Dermis microvascular lymphatic vessel endothelial cell (primary cell): ENCODE data around the gene ALDOC. TPM values are rescaled to one million over a fixed set of nuclear protein-coding genes. Genes with fewer than 3 reads are reported as not detected.
"Not testable (repeated sequence)": the region's sequence is repeated elsewhere in the genome, so short reads cannot be mapped to it uniquely, and the experiment has no call there.

Experiments
- DNase-seq, 2 donors: peaks; one replicate each; pipeline versions ENCODE4 v3.0.0 to v3.0.0-alpha.2; 2010; ENCODE audit warnings: low read depth in 2 of 2
- total RNA-seq: library from RNA; depleted of rRNA; stranded (reverse); fragments of >200 nt; gene quantifications from 2 replicates; pipeline ENCODE4 v1.2.1, GENCODE V29; 2014

The ALDOC gene
- total RNA-seq, 1 donor from 2014 or later, result 31.7 TPM

GRCh38 chr17:28582513-28582912 is 5.8 kb upstream of the ALDOC start:
- DNase-seq, result no peak

DNA sequence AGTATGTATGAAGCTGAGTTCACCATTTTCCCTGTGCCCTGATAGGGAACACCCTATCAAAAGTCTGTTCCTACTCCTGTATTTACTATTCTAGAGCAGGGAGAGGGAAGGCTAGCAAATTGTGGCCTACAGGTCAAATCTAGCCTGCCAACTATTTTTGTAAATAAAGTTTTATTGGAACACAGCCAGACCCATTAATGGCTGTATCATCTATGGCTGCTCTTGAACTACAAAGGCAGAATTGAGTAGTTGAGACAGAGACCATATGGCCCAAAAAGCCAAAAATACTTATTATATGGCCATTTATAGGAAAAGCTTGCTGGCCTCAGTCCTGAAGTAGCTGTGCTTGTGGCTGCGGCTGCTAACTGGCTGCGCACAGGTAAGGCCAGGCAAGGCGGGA is 4.3 kb upstream of the ALDOC start:
- no peak for DNase-seq

- DNase-seq, result no peak
Measured at GRCh38 chr17:28579526-28579925, 2.8 kb upstream of the ALDOC start.

GRCh38 chr17:28578246-28579195 is 1.8 kb upstream of the ALDOC start:
- no peak for DNase-seq

DNA sequence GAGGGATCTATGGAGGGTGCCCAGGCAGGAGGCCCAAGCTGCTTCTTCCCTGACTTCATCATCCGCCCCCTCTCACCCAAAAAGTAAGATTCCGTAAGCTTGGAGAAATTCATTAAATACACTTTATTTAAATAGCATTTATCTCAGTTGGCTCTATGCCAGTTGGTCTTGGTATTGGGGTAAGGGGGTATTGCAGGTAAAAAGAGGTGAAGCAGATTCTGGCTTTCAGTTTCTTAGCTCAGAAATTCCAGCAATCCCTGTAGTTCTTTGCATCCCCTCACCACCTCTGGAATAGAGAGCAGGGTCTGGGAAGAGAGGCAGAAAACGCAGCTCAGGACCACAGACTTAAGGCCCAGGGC is 750 bp upstream of the ALDOC start:
- DNase-seq, result no peak

- not testable (repeated sequence) for DNase-seq
Measured at GRCh38 chr17:28576016-28576415, 679 bp downstream of the ALDOC start.

- DNase-seq, result no peak
Measured at GRCh38 chr17:28575126-28575795, 1.4 kb downstream of the ALDOC start.

DNA sequence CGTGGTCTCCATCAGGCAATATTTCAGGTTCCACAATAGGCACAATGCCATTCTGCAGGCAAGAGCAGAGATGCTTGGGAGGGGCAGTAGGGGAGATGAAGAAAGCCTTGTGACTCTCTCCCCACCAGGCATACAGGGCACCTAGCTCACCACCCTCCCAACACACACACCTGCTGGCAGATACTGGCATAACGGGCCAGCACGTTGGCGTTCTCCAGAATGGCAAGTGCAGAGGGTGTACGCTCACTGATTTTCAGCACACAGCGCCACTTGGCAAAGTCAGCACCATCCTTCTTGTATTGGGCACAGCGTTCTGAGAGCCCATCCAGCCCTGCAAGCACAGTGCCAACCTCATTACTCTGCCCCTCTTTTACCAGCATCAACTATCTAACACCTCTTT is 2.2 kb downstream of the ALDOC start:
- DNase-seq, result no peak

DNA sequence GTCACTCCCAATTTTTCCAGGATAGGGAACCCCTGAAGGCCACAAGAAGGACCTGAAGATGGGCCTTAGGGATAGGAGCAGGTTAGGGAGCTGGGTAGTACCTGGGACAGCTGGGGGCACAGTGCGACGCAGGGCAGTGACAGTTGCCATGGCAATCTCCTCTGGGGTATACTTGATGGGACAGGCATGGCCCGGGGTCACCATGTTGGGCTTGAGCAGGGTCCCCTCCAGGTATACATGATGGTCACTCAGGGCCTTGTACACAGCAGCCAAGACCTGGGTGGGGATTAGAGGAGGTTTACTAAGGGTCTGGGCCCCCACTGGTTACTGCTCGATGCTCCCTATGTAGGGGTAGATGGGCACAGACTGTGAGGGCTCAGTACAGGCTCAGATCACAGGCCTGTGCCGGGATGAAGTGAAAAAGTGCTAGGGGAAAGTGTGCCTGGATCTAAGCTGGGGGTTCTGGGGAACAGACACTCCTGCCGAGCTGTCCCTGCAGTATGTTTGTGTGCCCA is 2.7 kb downstream of the ALDOC start:
- DNase-seq, result no peak

GRCh38 chr17:28573521-28573920 is 3.2 kb downstream of the ALDOC start:
- no peak for DNase-seq

GRCh38 chr17:28573040-28573380 is 3.7 kb downstream of the ALDOC start:
- no peak for DNase-seq

GRCh38 chr17:28572259-28573039 is 4.2 kb downstream of the ALDOC start:
- no peak for DNase-seq

DNA sequence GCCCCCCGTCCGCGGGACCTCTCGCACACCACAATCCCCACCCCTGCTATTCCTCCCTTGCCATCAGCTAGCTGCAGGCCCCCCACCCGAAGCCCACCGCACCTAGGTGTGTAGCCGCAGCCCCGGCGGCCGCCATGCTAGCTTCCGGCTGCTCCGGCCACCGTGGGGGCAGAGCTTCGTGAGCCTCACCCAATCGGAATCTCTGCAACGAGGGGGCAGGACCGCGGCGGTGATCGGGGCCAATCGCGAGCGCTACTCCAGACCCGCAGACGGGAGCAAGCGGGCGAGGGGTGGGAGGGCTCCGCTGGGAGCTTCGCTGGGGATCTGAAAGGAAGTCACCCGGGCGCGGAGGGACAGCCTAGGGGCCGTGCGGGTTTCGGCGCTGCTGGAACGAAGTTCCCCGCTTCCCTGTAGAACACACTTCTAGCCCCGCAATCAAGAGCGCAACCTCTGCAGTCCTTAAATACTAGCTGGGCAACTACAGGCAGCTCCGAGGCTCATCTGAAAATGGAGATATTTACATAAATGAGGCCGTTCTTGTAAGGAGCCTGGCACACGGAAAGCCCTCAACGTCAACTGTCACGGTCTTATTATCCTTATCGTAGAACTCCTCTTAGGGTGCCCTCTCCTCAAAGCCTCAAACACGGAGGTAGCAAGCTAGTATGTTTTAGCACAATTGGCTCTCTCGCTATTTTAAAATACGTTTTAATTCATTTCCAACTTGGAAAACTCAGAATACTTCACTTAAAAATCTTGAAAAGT is 5.2 kb downstream of the ALDOC start, which contains the start of gene PIGS:
Gene PIGS (minus strand): TSS at position 164 of the 762 bp plus-strand sequence. CDS start 28 bp downstream, at position 136.
- DNase-seq, result peak; percentile 81 to 93

- peak; percentile 11 to 45 for DNase-seq
Measured at GRCh38 chr17:28570716-28571360, 5.9 kb downstream of the ALDOC start.

- no peak for DNase-seq
Measured at GRCh38 chr17:28569446-28569845, 7.2 kb downstream of the ALDOC start.

DNA sequence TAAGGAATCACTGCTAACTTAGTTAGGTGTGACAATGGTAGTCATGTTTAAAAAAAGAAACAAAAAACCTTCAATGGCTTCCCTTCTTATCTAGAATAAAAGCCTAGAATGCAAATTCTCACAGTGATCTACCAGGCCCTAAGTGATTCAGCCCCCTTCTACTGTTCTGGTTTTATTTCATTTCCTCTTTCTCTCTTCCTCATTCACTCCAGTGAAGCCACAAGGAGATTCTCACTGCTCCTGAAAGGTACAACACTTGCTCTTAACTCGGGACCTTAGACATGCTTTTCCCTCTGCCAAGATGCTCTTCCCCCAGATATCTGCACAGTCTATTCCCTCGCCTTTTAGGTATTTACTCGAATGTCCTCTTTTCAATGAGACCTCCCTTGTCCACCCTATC is 9.1 kb downstream of the ALDOC start:
- no peak for DNase-seq

GRCh38 chr17:28563475-28563874 is 13.2 kb downstream of the ALDOC start:
- DNase-seq, result peak; percentile 15 to 22

GRCh38 chr17:28555022-28555421 is 21.7 kb downstream of the ALDOC start:
- no peak for DNase-seq

- no peak for DNase-seq
Measured at GRCh38 chr17:28554565-28554964, 22.1 kb downstream of the ALDOC start.

DNA sequence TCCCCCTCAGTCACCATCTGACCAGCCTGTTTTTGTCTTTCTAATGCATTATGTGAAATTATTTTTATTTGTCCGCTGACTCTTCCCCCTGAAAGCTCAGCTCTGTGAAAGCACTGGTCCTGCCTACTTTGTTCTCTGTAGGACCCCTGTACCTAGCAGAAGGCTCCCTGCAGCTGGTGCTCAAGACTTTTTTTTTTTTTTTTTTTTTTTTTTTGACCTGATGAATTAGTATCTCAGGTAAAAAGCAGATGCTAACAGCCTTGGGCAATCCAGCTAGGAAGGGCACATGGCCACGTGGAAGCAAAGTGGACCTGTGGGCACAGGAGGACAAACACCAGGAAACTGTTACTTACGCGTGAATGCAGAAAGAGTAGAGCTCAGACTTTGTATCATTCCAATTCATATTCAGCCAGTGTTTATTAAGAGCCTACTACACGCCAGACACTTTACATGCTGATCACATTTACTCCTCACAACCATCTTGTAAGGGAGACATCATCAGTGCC is 23.6 kb downstream of the ALDOC start:
- no peak for DNase-seq
